Hepatocyte (in vitro differentiated cells): ENCODE measurements around the gene WDR53. TPM values are rescaled to one million over a fixed set of nuclear protein-coding genes. Genes with fewer than 3 reads are reported as not detected.

Source experiments
- DNase-seq: peaks from one replicate; pipeline ENCODE4 v3.0.0-alpha.2; 2016; ENCODE audit warnings: low spot score
- H2AFZ ChIP-seq: fragments of 200-600 bp; sonication (generic); 2 replicates; pipeline ENCODE4 v1.6.0; 2016; ENCODE audit warnings: antibody characterized with exemption, mild to moderate bottlenecking
- H3K27ac ChIP-seq: fragments of 200-600 bp; sonication (generic); 2 replicates; pipeline ENCODE4 v1.5.1; 2016; ENCODE audit warnings: mild to moderate bottlenecking
- H3K27me3 ChIP-seq: fragments of 200-600 bp; sonication (generic); 2 replicates; pipeline ENCODE4 v1.6.1; 2016
- H3K36me3 ChIP-seq: fragments of 200-600 bp; sonication (generic); replicated peaks from 2 replicates; pipeline ENCODE4 v1.5.1; 2016; ENCODE audit warnings: low read depth; ENCODE audit not compliant: insufficient read depth
- H3K4me1 ChIP-seq: fragments of 200-600 bp; sonication (generic); 2 replicates; pipeline ENCODE4 v1.5.1; 2016; ENCODE audit warnings: mild to moderate bottlenecking, moderate library complexity; ENCODE audit not compliant: insufficient read depth
- H3K4me2 ChIP-seq: fragments of 200-600 bp; sonication (generic); 2 replicates; pipeline ENCODE4 v1.6.0; 2016
- H3K4me3 ChIP-seq: fragments of 200-600 bp; sonication (generic); 2 replicates; pipeline ENCODE4 v1.5.1; 2016; ENCODE audit warnings: mild to moderate bottlenecking
- H3K79me2 ChIP-seq: fragments of 200-600 bp; sonication (generic); 2 replicates; pipeline ENCODE4 v1.6.0; 2017; ENCODE audit warnings: mild to moderate bottlenecking
- H3K9me2 ChIP-seq: fragments of 200-600 bp; sonication (generic); replicated peaks from 2 replicates; pipeline ENCODE4 v1.6.0; 2017; ENCODE audit warnings: mild to moderate bottlenecking; ENCODE audit not compliant: insufficient read depth
- H3K9me3 ChIP-seq: fragments of 200-600 bp; sonication (generic); 2 replicates; pipeline ENCODE4 v1.5.1; 2016; ENCODE audit warnings: low read depth, mild to moderate bottlenecking
- H4K20me1 ChIP-seq: fragments of 200-600 bp; sonication (generic); 2 replicates; pipeline ENCODE4 v1.6.0; 2016; ENCODE audit warnings: mild to moderate bottlenecking; ENCODE audit not compliant: insufficient read depth, poor library complexity, severe bottlenecking
- CTCF ChIP-seq: fragments of 200-600 bp; sonication (generic); IDR thresholded peaks from 2 replicates; pipeline ENCODE4 v1.5.1; 2016; ENCODE audit warnings: antibody characterized with exemption, mild to moderate bottlenecking; ENCODE audit not compliant: poor library complexity
- EZH2 ChIP-seq: fragments of 200-600 bp; sonication (generic); IDR thresholded peaks from 2 replicates; pipeline ENCODE4 v1.6.1; 2016; ENCODE audit warnings: antibody characterized with exemption, mild to moderate bottlenecking, borderline replicate concordance
- EZH2phosphoT487 ChIP-seq: fragments of 200-600 bp; sonication (generic); IDR thresholded peaks from one replicate; pipeline ENCODE4 v1.6.1; 2018; ENCODE audit warnings: antibody characterized with exemption, mild to moderate bottlenecking, low read depth, moderate library complexity; ENCODE audit not compliant: unreplicated experiment, severe bottlenecking
- WGBS: methylation state at CpG from one replicate; pipeline ENCODE4 v1.1.6; 2016; ENCODE audit warnings: low lambda C conversion rate; ENCODE audit errors: missing lambda C conversion rate; 5-methylcytosine and 5-hydroxymethylcytosine counted together
- polyA plus RNA-seq: library from polyadenylated mRNA; unstranded; fragments of >200 nt; fragmentation: Nextera tagmentation; extraction: Ambion mirVana; gene quantifications from 2 replicates; pipeline ENCODE4 v1.2.1, GENCODE V29; 2016
- small RNA-seq: library from RNA; depleted of rRNA; stranded (forward); fragments of <200 nt; gene quantifications from one replicate; pipeline ENCODE3, GENCODE V24; 2014
- total RNA-seq: library from RNA; depleted of rRNA; stranded (reverse); fragments of >200 nt; gene quantifications from 2 replicates; pipeline ENCODE4 v1.2.3, GENCODE V29; 2014

The WDR53 gene
- total and polyA plus RNA-seq, 2 experiments from 2014 or later = 6.9 to 8.8 TPM

- no peak for DNase-seq
- H3K27ac ChIP-seq = no peak overlapping the region
- H2AFZ ChIP-seq = no peak overlapping the region
- peaks cover 6% of the 10 kb centered on the region for H4K20me1 ChIP-seq
- H3K36me3 ChIP-seq = no peaks in the 10 kb centered on the region
- no peak overlapping the region for H3K4me3 ChIP-seq
- H3K79me2 ChIP-seq = peaks cover 9% of the 10 kb centered on the region
- WGBS = 83% methylated on average over 8 of the region's 8 CpGs
- no peaks in the 10 kb centered on the region for H3K9me3 ChIP-seq
- H3K4me1 ChIP-seq = no peaks in the 10 kb centered on the region
- H3K4me2 ChIP-seq = no peak overlapping the region
- TF ChIP-seq CTCF (no peak), EZH2 (no peak), EZH2phosphoT487 (no peak)
- no peaks in the 10 kb centered on the region for H3K9me2 ChIP-seq
- H3K27me3 ChIP-seq = no peaks in the 10 kb centered on the region
Measured at GRCh38 chr3:196506687-196507086, 61.7 kb downstream of the WDR53 start.

- TF ChIP-seq CTCF = no peak
- no peak for TF ChIP-seq EZH2
- no peak for TF ChIP-seq EZH2phosphoT487
- 98% methylated on average over 6 of the region's 6 CpGs for WGBS
- Histone ChIP-seq H3K36me3 (no peaks in the 10 kb centered on the region), H3K9me3 (no peaks in the 10 kb centered on the region), H2AFZ (no peak overlapping the region), H3K4me2 (no peak overlapping the region), H3K27ac (peak overlapping the region; percentile 88), H3K79me2 (peaks cover 29% of the 10 kb centered on the region), H3K4me3 (no peak overlapping the region), H4K20me1 (peaks cover 16% of the 10 kb centered on the region), H3K9me2 (no peaks in the 10 kb centered on the region), H3K4me1 (no peaks in the 10 kb centered on the region), H3K27me3 (no peaks in the 10 kb centered on the region)
- DNase-seq = no peak
Measured at GRCh38 chr3:196504556-196504955, 63.8 kb downstream of the WDR53 start.

Small RNA genes lying within 50 kb of the gene (small RNA-seq; reads per million reads assigned to genes)
- not detected for gene RPS29P3

Other genes starting within 250 kb of the WDR53 start
- 0.84 TPM in 1 of 2 replicates, not detected in the other for gene TM4SF19, start 230.2 kb downstream of the WDR53 start, total RNA-seq
- gene TM4SF19, start 230.2 kb downstream of the WDR53 start, polyA plus RNA-seq = not detected in 2 replicates
- gene UBXN7, start 136.1 kb downstream of the WDR53 start, total RNA-seq = 30.9 and 32.4 TPM in 2 replicates
- gene UBXN7, start 136.1 kb downstream of the WDR53 start, polyA plus RNA-seq = 18.6 and 27.3 TPM in 2 replicates
- gene RNF168, start 64.8 kb downstream of the WDR53 start, total RNA-seq = 9.4 and 13.5 TPM in 2 replicates
- 4.5 and 5.3 TPM in 2 replicates for gene RNF168, start 64.8 kb downstream of the WDR53 start, polyA plus RNA-seq
- not detected in 2 replicates for gene SMCO1, start 53.2 kb downstream of the WDR53 start, total RNA-seq
- gene SMCO1, start 53.2 kb downstream of the WDR53 start, polyA plus RNA-seq = not detected in 2 replicates
- gene FBXO45, start 106 bp upstream of the WDR53 start, total RNA-seq = 10.1 and 12.2 TPM in 2 replicates
- 3.4 and 6.8 TPM in 2 replicates for gene FBXO45, start 106 bp upstream of the WDR53 start, polyA plus RNA-seq
- 0.33 and 0.36 TPM in 2 replicates for gene NRROS, start 71.1 kb upstream of the WDR53 start, total RNA-seq
- gene NRROS, start 71.1 kb upstream of the WDR53 start, polyA plus RNA-seq = not detected in 2 replicates
- gene CEP19, start 143.7 kb upstream of the WDR53 start, total RNA-seq = 3.2 and 3.8 TPM in 2 replicates
- gene CEP19, start 143.7 kb upstream of the WDR53 start, polyA plus RNA-seq = 4.6 and 6.0 TPM in 2 replicates
- gene PIGX, start 143.8 kb upstream of the WDR53 start, total RNA-seq = 24.9 and 31.6 TPM in 2 replicates
- gene PIGX, start 143.8 kb upstream of the WDR53 start, polyA plus RNA-seq = 33.5 and 36.7 TPM in 2 replicates
- gene PAK2, start 171.3 kb upstream of the WDR53 start, total RNA-seq = 50.9 and 51.5 TPM in 2 replicates
- gene PAK2, start 171.3 kb upstream of the WDR53 start, polyA plus RNA-seq = 25.6 and 26.5 TPM in 2 replicates